ENCODE measurements around the gene MACF1. TPM values are rescaled to one million over a fixed set of nuclear protein-coding genes. Genes with fewer than 3 reads are reported as not detected.

MACF1 gene
- total RNA-seq, 1 experiment from 2014 or later, result 6.2 TPM

DNA sequence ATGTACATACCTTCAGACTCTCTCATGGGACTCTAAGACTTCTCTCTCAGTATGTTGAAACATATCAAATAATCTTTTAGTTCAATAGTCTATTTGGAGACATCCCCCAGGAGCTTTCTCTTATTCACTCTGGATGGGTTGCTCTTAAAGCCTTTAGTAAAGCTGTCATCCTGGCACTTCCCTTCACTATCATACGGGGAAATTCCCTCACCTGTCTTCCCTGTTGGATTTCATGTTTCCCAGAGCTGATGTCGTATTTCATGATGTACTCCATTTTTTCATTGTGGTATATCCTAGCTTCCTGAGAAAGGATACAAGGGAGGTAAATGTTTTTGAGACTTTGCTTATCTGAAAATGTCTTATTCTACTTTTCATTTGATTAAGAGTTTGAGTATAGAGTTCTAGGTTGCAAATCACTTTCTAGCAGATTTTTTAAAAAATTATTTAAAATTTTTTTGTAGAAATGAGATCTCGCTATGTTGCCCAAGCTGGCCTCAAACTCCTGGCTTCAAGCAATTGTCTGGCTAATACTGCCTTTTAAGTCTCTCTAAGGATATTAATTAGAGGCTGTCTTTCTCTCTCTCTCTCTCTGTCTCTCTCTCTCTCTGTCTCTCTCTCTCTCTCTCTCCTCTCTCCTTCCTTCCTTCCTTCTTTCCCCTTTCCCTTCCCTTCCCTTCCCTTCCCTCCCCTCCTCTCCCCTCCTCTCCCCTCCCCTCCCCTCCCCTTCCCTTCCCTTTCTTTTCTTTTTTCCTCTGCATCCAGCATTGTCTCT is 17.0 kb upstream of the MACF1 start:
- H3K4me2 ChIP-seq (ENCODE audit: low read depth, low read length, poor library complexity, severe bottlenecking), result no peak overlapping the region
- no peak overlapping the region for H2AFZ ChIP-seq (ENCODE audit: low read length)
- no peaks in the 10 kb centered on the region for H4K20me1 ChIP-seq (ENCODE audit: insufficient read depth, low read depth, low read length)
- H3K27me3 ChIP-seq (ENCODE audit: low read length), result no peaks in the 10 kb centered on the region
- no peak overlapping the region for H3K4me3 ChIP-seq (ENCODE audit: low read length)
- H3K79me2 ChIP-seq (ENCODE audit: low read length), result no peaks in the 10 kb centered on the region
- DNase-seq, result no peak
- H3K9me2 ChIP-seq (replicated peaks; ENCODE audit: insufficient read depth, low read length), result no peaks in the 10 kb centered on the region
- H3K36me3 ChIP-seq (ENCODE audit: insufficient read depth, low read length), result no peaks in the 10 kb centered on the region
- H3K27ac ChIP-seq (ENCODE audit: low read length), result no peak overlapping the region
- no peaks in the 10 kb centered on the region for H3K4me1 ChIP-seq (ENCODE audit: low read length)
- H3K9me3 ChIP-seq (ENCODE audit: low read length), result no peaks in the 10 kb centered on the region
- H3K9ac ChIP-seq (ENCODE audit: low read length), result no peak overlapping the region

DNA sequence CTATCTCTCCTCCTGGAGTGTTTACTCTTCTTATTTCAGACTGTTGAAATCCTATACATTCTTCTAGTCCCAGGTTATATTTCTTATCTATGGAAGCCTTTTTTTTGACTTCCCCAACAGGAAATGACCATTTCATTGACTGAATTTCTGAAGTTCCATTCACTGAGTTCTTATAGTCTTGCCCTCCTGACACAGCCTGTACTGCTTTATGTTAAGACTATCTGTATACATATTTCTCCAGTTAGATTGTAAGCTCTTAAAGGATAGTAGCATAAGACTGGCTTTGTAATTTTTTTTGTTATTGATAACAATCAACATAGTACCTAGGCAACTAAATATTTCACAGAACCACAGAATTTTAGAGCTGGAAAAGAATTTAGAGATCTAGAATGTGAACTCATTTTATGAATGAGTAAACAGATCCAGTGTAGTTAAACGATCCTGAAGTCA is 14.9 kb upstream of the MACF1 start:
- no peaks in the 10 kb centered on the region for H3K36me3 ChIP-seq (ENCODE audit: insufficient read depth, low read length)
- no peak overlapping the region for H3K4me3 ChIP-seq (ENCODE audit: low read length)
- no peaks in the 10 kb centered on the region for H3K4me1 ChIP-seq (ENCODE audit: low read length)
- H3K9me3 ChIP-seq (ENCODE audit: low read length), result no peaks in the 10 kb centered on the region
- no peaks in the 10 kb centered on the region for H4K20me1 ChIP-seq (ENCODE audit: insufficient read depth, low read depth, low read length)
- H3K9me2 ChIP-seq (replicated peaks; ENCODE audit: insufficient read depth, low read length), result no peaks in the 10 kb centered on the region
- DNase-seq, result no peak
- no peak overlapping the region for H3K27ac ChIP-seq (ENCODE audit: low read length)
- no peak overlapping the region for H3K9ac ChIP-seq (ENCODE audit: low read length)
- no peaks in the 10 kb centered on the region for H3K27me3 ChIP-seq (ENCODE audit: low read length)
- no peaks in the 10 kb centered on the region for H3K79me2 ChIP-seq (ENCODE audit: low read length)
- no peak overlapping the region for H3K4me2 ChIP-seq (ENCODE audit: low read depth, low read length, poor library complexity, severe bottlenecking)
- no peak overlapping the region for H2AFZ ChIP-seq (ENCODE audit: low read length)

DNA sequence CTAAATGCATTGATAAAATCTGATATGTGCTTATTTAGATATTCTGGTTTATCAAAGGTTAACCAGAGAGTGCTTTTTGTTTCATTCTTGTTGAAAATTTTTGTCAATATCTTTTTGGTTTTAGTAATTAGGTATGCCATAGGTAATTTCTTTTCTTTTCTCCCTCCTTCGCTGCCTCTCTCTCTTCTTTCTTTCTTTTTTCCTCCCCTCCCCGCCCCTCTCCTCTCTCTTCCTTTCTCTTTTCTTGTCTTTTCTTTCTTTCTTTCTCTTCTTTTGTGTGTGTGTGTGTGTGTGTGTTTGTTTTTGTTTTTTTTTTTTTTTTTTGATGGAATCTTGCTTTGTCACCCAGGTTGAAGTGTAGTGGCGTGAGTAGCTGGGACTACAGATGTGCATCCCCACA is 14.4 kb upstream of the MACF1 start:
- Histone ChIP-seq H3K4me2 (ENCODE audit: low read depth, low read length, poor library complexity, severe bottlenecking) (no peak overlapping the region), H3K4me1 (ENCODE audit: low read length) (no peaks in the 10 kb centered on the region), H2AFZ (ENCODE audit: low read length) (no peak overlapping the region), H3K9me2 (replicated peaks; ENCODE audit: insufficient read depth, low read length) (no peaks in the 10 kb centered on the region), H3K4me3 (ENCODE audit: low read length) (no peak overlapping the region), H3K36me3 (ENCODE audit: insufficient read depth, low read length) (no peaks in the 10 kb centered on the region), H3K79me2 (ENCODE audit: low read length) (no peaks in the 10 kb centered on the region), H3K27me3 (ENCODE audit: low read length) (no peaks in the 10 kb centered on the region), H3K27ac (ENCODE audit: low read length) (no peak overlapping the region), H3K9me3 (ENCODE audit: low read length) (no peaks in the 10 kb centered on the region), H4K20me1 (ENCODE audit: insufficient read depth, low read depth, low read length) (no peaks in the 10 kb centered on the region), H3K9ac (ENCODE audit: low read length) (no peak overlapping the region)
- no peak for DNase-seq

DNA sequence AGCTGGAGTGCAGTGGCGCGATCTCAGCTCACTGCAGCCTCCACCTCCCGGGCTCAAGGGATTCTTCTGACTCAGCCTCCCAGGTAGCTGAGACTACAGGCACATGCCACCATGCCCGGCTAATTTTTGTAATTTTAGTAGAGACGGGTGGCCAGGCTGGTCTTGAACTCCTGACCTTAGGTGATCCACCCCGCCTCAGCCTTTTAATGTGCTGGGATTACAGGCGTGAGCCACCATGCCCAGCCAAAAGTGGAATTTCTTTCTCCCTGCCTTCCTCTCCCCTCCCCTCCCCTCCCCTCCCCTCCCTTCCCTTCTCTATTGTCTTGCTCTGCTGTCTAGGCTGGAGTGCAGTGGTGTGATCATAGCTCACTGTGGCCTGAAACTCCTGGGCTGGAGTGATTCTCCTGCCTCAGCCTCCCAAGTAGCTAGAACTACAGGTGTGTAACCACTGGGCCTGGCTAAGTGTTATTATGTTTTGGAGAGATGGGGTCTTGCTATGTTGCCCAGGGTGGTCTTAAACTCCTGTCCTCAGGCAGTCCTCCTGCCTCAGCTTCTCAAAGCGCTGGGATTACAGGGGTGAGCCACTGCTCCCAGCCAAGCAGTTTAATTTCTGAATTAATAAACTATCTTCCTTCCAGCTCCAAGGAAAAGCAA is 10.0 kb upstream of the MACF1 start:
- Histone ChIP-seq H3K27ac (ENCODE audit: low read length) (no peak overlapping the region), H2AFZ (ENCODE audit: low read length) (no peak overlapping the region), H3K4me2 (ENCODE audit: low read depth, low read length, poor library complexity, severe bottlenecking) (no peak overlapping the region), H3K36me3 (ENCODE audit: insufficient read depth, low read length) (no peaks in the 10 kb centered on the region), H3K4me1 (ENCODE audit: low read length) (no peaks in the 10 kb centered on the region; the same call in 1 of the 2 replicates), H3K9me3 (ENCODE audit: low read length) (no peaks in the 10 kb centered on the region), H3K4me3 (ENCODE audit: low read length) (no peak overlapping the region), H3K27me3 (ENCODE audit: low read length) (no peaks in the 10 kb centered on the region), H3K9ac (ENCODE audit: low read length) (no peak overlapping the region), H3K79me2 (ENCODE audit: low read length) (no peaks in the 10 kb centered on the region), H3K9me2 (replicated peaks; ENCODE audit: insufficient read depth, low read length) (no peaks in the 10 kb centered on the region), H4K20me1 (ENCODE audit: insufficient read depth, low read depth, low read length) (no peaks in the 10 kb centered on the region)
- DNase-seq, result no peak

DNA sequence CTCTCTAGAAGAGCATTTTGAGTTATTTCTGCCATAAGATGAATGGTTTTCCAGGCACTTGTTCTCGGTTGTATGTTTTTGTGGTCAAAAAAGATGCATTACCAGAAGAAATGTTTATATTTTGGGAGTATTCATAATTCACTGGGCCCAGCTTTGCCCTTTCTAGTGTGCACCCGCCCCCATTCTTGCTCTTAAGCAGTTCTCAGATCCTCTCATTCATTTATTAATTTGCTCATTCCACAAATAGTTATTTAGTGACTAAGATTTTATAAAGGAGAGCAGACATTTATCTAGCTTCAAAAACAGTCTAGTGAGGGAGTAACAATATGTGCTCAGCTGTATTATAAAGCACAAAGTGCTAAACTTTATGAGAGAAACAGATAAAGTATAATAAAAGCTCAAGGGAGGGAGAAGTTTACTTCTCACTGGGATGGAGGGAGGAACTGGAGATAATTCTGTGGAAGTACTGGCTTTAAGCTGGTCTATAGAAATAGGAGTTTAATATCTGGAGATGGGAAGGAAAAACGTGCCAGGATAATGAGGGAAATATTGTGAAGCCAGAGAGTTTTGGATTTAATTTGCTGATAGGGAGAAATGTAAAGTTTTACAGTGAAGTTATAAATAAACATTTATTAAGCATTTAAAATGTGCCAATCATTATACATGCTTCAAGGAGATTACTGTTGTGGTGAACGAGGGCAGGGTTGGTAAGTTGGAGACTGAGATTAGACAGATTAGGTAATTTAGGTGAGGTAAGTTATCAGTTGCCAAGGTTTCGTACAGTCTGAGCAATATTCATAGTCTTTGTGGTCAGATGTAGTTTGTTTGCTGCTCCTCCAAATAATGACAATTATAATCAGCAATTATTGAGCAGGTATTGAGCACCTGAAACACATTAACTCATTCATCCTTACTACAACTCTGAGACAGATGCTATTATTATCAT is 9.1 kb upstream of the MACF1 start:
- Histone ChIP-seq H3K9ac (ENCODE audit: low read length) (no peak overlapping the region), H3K4me2 (ENCODE audit: low read depth, low read length, poor library complexity, severe bottlenecking) (no peak overlapping the region), H3K27ac (ENCODE audit: low read length) (no peak overlapping the region), H3K9me3 (ENCODE audit: low read length) (no peaks in the 10 kb centered on the region), H3K27me3 (ENCODE audit: low read length) (no peaks in the 10 kb centered on the region), H3K4me1 (ENCODE audit: low read length) (no peaks in the 10 kb centered on the region; the same call in 1 of the 2 replicates), H3K79me2 (ENCODE audit: low read length) (no peaks in the 10 kb centered on the region), H3K9me2 (replicated peaks; ENCODE audit: insufficient read depth, low read length) (no peaks in the 10 kb centered on the region), H3K36me3 (ENCODE audit: insufficient read depth, low read length) (no peaks in the 10 kb centered on the region), H4K20me1 (ENCODE audit: insufficient read depth, low read depth, low read length) (no peaks in the 10 kb centered on the region), H2AFZ (ENCODE audit: low read length) (no peak overlapping the region), H3K4me3 (ENCODE audit: low read length) (no peak overlapping the region)
- no peak for DNase-seq

DNA sequence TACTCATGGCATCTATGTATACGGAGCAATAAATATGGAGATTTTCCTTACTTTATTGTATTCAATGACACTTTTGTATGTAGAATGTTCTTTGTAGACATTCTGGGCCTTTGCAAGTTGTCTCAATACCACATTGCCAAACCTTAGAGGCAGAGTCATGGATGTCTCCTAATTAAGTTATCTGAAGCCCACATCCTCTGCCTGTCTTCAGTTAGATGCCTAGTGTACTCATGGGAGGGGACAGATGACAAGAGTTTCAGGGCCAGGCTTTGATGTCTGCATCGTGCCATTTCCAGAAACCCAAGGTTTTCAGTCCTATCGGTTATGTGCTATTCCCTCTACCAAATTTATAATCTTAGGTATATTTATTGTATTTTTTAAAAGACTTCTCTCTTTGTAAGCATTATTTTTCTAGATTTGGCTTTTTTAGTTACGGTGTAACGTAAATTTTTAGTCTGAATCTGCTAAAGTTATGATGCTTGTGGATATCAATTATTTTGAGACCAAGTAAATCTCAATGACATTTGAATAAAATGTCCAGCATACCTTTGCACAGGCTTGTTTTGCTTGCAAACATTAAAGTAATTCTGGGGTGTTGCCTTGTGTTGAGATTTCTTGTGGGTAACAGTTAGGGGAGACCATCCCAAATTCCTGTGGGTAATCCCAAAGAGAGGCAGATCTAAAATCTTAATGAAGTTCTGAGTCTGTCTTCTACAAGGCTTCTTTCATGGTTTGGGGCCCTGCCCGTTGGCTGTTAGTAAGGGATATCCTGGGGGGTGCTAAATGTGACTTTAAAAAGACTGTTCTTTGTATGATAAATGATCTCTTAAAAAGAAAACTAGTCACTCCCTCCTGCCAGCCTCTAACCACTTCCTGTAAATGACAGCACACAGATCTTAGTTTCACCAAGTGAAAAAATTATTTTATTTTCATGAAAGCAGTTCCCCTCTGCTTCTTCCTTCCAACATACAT is 8.0 kb upstream of the MACF1 start:
- H3K79me2 ChIP-seq (ENCODE audit: low read length), result no peaks in the 10 kb centered on the region
- H3K27ac ChIP-seq (ENCODE audit: low read length), result no peak overlapping the region
- no peaks in the 10 kb centered on the region for H3K36me3 ChIP-seq (ENCODE audit: insufficient read depth, low read length)
- no peak overlapping the region for H3K4me2 ChIP-seq (ENCODE audit: low read depth, low read length, poor library complexity, severe bottlenecking)
- no peak overlapping the region for H3K9ac ChIP-seq (ENCODE audit: low read length)
- H3K27me3 ChIP-seq (ENCODE audit: low read length), result no peaks in the 10 kb centered on the region
- no peaks in the 10 kb centered on the region for H4K20me1 ChIP-seq (ENCODE audit: insufficient read depth, low read depth, low read length)
- H3K4me1 ChIP-seq (ENCODE audit: low read length), result no peaks in the 10 kb centered on the region; the same call in 1 of the 2 replicates
- no peak overlapping the region for H2AFZ ChIP-seq (ENCODE audit: low read length)
- H3K4me3 ChIP-seq (ENCODE audit: low read length), result no peak overlapping the region
- H3K9me3 ChIP-seq (ENCODE audit: low read length), result no peaks in the 10 kb centered on the region
- H3K9me2 ChIP-seq (replicated peaks; ENCODE audit: insufficient read depth, low read length), result no peaks in the 10 kb centered on the region
- DNase-seq, result no peak

DNA sequence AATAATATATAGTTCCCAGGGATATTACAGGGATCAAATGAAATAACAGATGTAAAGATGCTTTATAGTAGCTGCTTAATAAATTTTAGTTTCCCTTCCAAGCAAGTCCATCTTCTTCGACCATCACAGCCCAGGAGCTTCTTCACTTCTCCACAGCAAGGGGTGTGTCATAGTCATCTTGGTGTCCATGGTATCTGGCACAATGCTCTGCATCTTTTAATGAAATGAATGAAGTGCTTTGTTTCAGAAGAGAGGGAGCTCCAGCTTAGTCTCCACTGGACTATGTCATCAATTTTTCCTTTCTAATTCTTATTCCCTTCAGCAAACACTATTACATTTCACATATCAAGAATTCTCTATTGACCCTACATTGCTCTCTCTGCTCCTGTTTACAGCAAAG is 4.9 kb upstream of the MACF1 start:
- H3K4me1 ChIP-seq (ENCODE audit: low read length), result no peaks in the 10 kb centered on the region; the same call in 1 of the 2 replicates
- H3K27me3 ChIP-seq (ENCODE audit: low read length), result no peaks in the 10 kb centered on the region
- H3K27ac ChIP-seq (ENCODE audit: low read length), result no peak overlapping the region
- no peak overlapping the region for H3K4me2 ChIP-seq (ENCODE audit: low read depth, low read length, poor library complexity, severe bottlenecking)
- H3K9me3 ChIP-seq (ENCODE audit: low read length), result no peaks in the 10 kb centered on the region
- no peaks in the 10 kb centered on the region for H4K20me1 ChIP-seq (ENCODE audit: insufficient read depth, low read depth, low read length)
- DNase-seq, result no peak
- H3K79me2 ChIP-seq (ENCODE audit: low read length), result no peaks in the 10 kb centered on the region
- H3K9ac ChIP-seq (ENCODE audit: low read length), result no peak overlapping the region
- no peaks in the 10 kb centered on the region for H3K36me3 ChIP-seq (ENCODE audit: insufficient read depth, low read length)
- no peak overlapping the region for H2AFZ ChIP-seq (ENCODE audit: low read length)
- no peak overlapping the region for H3K4me3 ChIP-seq (ENCODE audit: low read length)
- no peaks in the 10 kb centered on the region for H3K9me2 ChIP-seq (replicated peaks; ENCODE audit: insufficient read depth, low read length)

Data from Karpas-422 (cell line).